Measurements from ENCODE around the gene IL17C. TPM values are rescaled to one million over a fixed set of nuclear protein-coding genes. Genes with fewer than 3 reads are reported as not detected.

Gene IL17C
- total and polyA plus RNA-seq, 2 of the 8 experiments (the other 6 are each of a cell fraction or from before 2014, with no cell fraction given): 1.1 to 1.9 TPM

GRCh38 chr16:88655053-88655732 lies 16.8 kb downstream of the IL17C start:
- Histone ChIP-seq H3K56ac (replicated peaks; ENCODE audit: insufficient read length, low read depth, low read length) (no peak overlapping the region), H2BK20ac (ENCODE audit: low read length) (no peak overlapping the region), H3K23ac (ENCODE audit: insufficient read length) (no peak overlapping the region), H4K20me1 (replicated peaks in 1 of 2; ENCODE audit: control insufficient read depth in 1 of 2, insufficient read depth in 2 of 2, low read length in 2 of 2) (peaks cover 2 to 35% of the 10 kb centered on the region in 2 experiments), H3K4me1 (replicated peaks in 1 of 4; ENCODE audit: control insufficient read depth in 3 of 4, insufficient read depth in 4 of 4, low read length in 3 of 4) (peaks cover 0 to 6% (median 4%) of the 10 kb centered on the region in 4 experiments; a peak in 5 of 7 replicates), H4K91ac (replicated peaks; ENCODE audit: insufficient read length, low read length) (no peak overlapping the region), H3K4me3 (ENCODE audit: extremely low read depth in 1 of 4, insufficient read depth in 2 of 4, low read depth in 3 of 4, low read length in 4 of 4) (no peak overlapping the region), H3K18ac (ENCODE audit: extremely low read depth, low read length) (no peak overlapping the region), H3K27ac (ENCODE audit: low read depth, low read length) (no peak overlapping the region; the same call in 1 of the 2 replicates), H2BK15ac (ENCODE audit: low read length) (no peak overlapping the region), H4K5ac (ENCODE audit: insufficient read length, low read depth, low read length) (no peak overlapping the region), H2BK5ac (ENCODE audit: low read depth, low read length) (no peak overlapping the region), H3K4me2 (ENCODE audit: insufficient read depth in 1 of 2, low read depth in 2 of 2, low read length in 2 of 2) (no peak overlapping the region), H3K79me2 (ENCODE audit: control insufficient read depth in 1 of 2, insufficient read depth in 2 of 2, low read length in 2 of 2) (peaks cover 0 to 14% of the 10 kb centered on the region in 2 experiments; a peak in 3 of 4 replicates), H3K79me1 (ENCODE audit: low read depth, low read length) (peaks cover 3% of the 10 kb centered on the region), H4K8ac (ENCODE audit: extremely low read depth, insufficient read depth, low read length) (no peak overlapping the region; the same call in 1 of the 2 replicates), H2BK12ac (ENCODE audit: low read depth, low read length) (no peak overlapping the region), H2AFZ (ENCODE audit: low read length) (no peak overlapping the region), H3K14ac (ENCODE audit: insufficient read length) (no peak overlapping the region), H2BK120ac (replicated peaks; ENCODE audit: low read depth, low read length) (no peak overlapping the region), H3K23me2 (ENCODE audit: low read depth, low read length) (peaks cover 7% of the 10 kb centered on the region; the same call in 1 of the 2 replicates), H3K9me3 (ENCODE audit: insufficient read depth in 2 of 2, low read depth in 1 of 2, low read length in 1 of 2) (no peaks in the 10 kb centered on the region), H3K27me3 (replicated peaks in 1 of 4; ENCODE audit: control insufficient read depth in 3 of 4, extremely low read depth in 1 of 4, insufficient read depth in 3 of 4, low read length in 3 of 4) (no peaks in the 10 kb centered on the region), H2AK5ac (ENCODE audit: low read depth, low read length) (no peak overlapping the region), H3K4ac (replicated peaks; ENCODE audit: insufficient read length, low read depth, low read length) (no peak overlapping the region), H3K36me3 (ENCODE audit: control insufficient read depth in 2 of 4, insufficient read depth in 4 of 4, low read length in 3 of 4) (peaks cover 3 to 29% (median 4%) of the 10 kb centered on the region in 4 experiments; a peak in 7 of 8 replicates), H3K9ac (replicated peaks in 1 of 4; ENCODE audit: extremely low read depth in 1 of 4, low read depth in 3 of 4, low read length in 3 of 4) (no peak overlapping the region)
- no peak for TF ChIP-seq POLR2AphosphoS5 (IDR thresholded peaks at IDR 0.05; ENCODE audit: low read depth, low read length)
- TF ChIP-seq RBBP5 (IDR thresholded peaks at IDR 0.05; ENCODE audit: borderline replicate concordance, low read depth, low read length): no peak
- TF ChIP-seq CEBPB (IDR thresholded peaks at IDR 0.05; ENCODE audit: low read depth, low read length): no peak
- TF ChIP-seq E2F6 (IDR thresholded peaks at IDR 0.05): no peak
- no peak for TF ChIP-seq EGR1 (IDR thresholded peaks at IDR 0.05; ENCODE audit: borderline replicate concordance, low read depth, low read length)
- no peak for DNase-seq (ENCODE audit: low read depth in 1 of 2, low spot score in 2 of 2)
- WGBS, 2 experiments (ENCODE audit: extremely low coverage in 1 of 2, insufficient coverage in 1 of 2, insufficient read length in 1 of 2, insufficient replicate concordance in 2 of 2, low coverage in 1 of 2, low lambda C conversion rate in 2 of 2, missing lambda C conversion rate in 1 of 2): 94% methylated on average over 46 of the region's 50 CpGs; no CpG with 5 or more reads in 1 of the 2 experiments
- POLR2A ChIA-PET (ENCODE audit: partially characterized antibody): interaction anchor here (2.0 kb wide), 1 partner anchor 8 kb away, joined by 4 read pairs; the partner anchor contains the start of gene MVD
- CTCF ChIA-PET (ENCODE audit: partially characterized antibody): interaction anchor here (1.2 to 1.9 kb wide), 3 partner anchors 22 to 67 kb away, joined by 3 to 4 read pairs (median 4); no protein-coding TSS in a partner anchor
- FAIRE-seq: no peak

Measured in H1 (cell line).